Trophoblast cell (in vitro differentiated cells and primary cell): ENCODE measurements around the gene TEDC2.
A peak's percentile ranks its signal among the peaks of the same experiment; 100 is the strongest.

Experiments used
- DNase-seq, 2 donors: peaks; one replicate each; pipeline ENCODE4 v3.0.0-alpha.2; 2016
- H2AFZ ChIP-seq: 2 replicates; pipeline ENCODE4 v1.6.1; 2013; ENCODE audit warnings: low read length, moderate library complexity, mild to moderate bottlenecking; ENCODE audit not compliant: insufficient read depth, poor library complexity
- H2AK5ac ChIP-seq: 2 replicates; pipeline ENCODE4 v1.6.1; 2013; ENCODE audit warnings: mild to moderate bottlenecking, low read length
- H2BK120ac ChIP-seq: 2 replicates; pipeline ENCODE4 v1.6.1; 2013; ENCODE audit warnings: low read length, mild to moderate bottlenecking, moderate library complexity; ENCODE audit not compliant: insufficient read depth, poor library complexity
- H2BK12ac ChIP-seq: 2 replicates; pipeline ENCODE4 v1.6.1; 2013; ENCODE audit warnings: mild to moderate bottlenecking, low read length, moderate library complexity
- H2BK5ac ChIP-seq: 2 replicates; pipeline ENCODE4 v1.6.1; 2013; ENCODE audit warnings: low read length, low read depth, moderate library complexity, mild to moderate bottlenecking; ENCODE audit not compliant: poor library complexity
- H3K14ac ChIP-seq: 2 replicates; pipeline ENCODE4 v1.6.1; 2013; ENCODE audit warnings: mild to moderate bottlenecking, low read length
- H3K18ac ChIP-seq: 2 replicates; pipeline ENCODE4 v1.6.1; 2013; ENCODE audit warnings: mild to moderate bottlenecking, low read length
- H3K23ac ChIP-seq: 2 replicates; pipeline ENCODE4 v1.6.1; 2013; ENCODE audit warnings: low read length
- H3K27ac ChIP-seq: 2 replicates; pipeline ENCODE4 v1.5.1; 2013; ENCODE audit warnings: low read depth, mild to moderate bottlenecking, inconsistent platforms, low read length, moderate library complexity
- H3K27me3 ChIP-seq: 2 replicates; pipeline ENCODE4 v1.6.1; 2013; ENCODE audit warnings: inconsistent platforms, mild to moderate bottlenecking, low read length, moderate library complexity; ENCODE audit not compliant: insufficient read depth
- H3K36me3 ChIP-seq, 2 experiments: 1 replicate in 1 of 2; 2 replicates in 1 of 2; pipeline ENCODE4 v1.6.1; 2013; ENCODE audit warnings: low read length in 2 of 2, mild to moderate bottlenecking in 2 of 2, moderate library complexity in 1 of 2; ENCODE audit not compliant: insufficient read depth in 2 of 2, control insufficient read depth in 1 of 2
- H3K4ac ChIP-seq: 2 replicates; pipeline ENCODE4 v1.6.1; 2013; ENCODE audit warnings: low read depth, mild to moderate bottlenecking, low read length, moderate library complexity
- H3K4me1 ChIP-seq, 2 experiments: 1 replicate in 1 of 2; 2 replicates in 1 of 2; pipeline ENCODE4 v1.6.1; 2013; ENCODE audit warnings: low read length in 2 of 2, mild to moderate bottlenecking in 2 of 2, moderate library complexity in 1 of 2; ENCODE audit not compliant: insufficient read depth in 2 of 2, control insufficient read depth in 1 of 2
- H3K4me2 ChIP-seq: 2 replicates; pipeline ENCODE4 v1.6.1; 2013; ENCODE audit warnings: inconsistent platforms, mild to moderate bottlenecking, low read length, moderate library complexity
- H3K4me3 ChIP-seq: 2 replicates; pipeline ENCODE4 v1.5.1; 2013; ENCODE audit warnings: mild to moderate bottlenecking, low read depth, low read length, inconsistent platforms
- H3K79me1 ChIP-seq: one replicate; pipeline ENCODE4 v1.6.1; 2013; ENCODE audit warnings: low read length
- H3K79me2 ChIP-seq: 2 replicates; pipeline ENCODE4 v1.6.1; 2013; ENCODE audit warnings: low read length, mild to moderate bottlenecking; ENCODE audit not compliant: control insufficient read depth, insufficient read depth, poor library complexity
- H3K9ac ChIP-seq: 2 replicates; pipeline ENCODE4 v1.6.1; 2013; ENCODE audit warnings: mild to moderate bottlenecking, low read length
- H3K9me3 ChIP-seq: 2 replicates; pipeline ENCODE4 v1.6.1; 2013; ENCODE audit warnings: low read depth, mild to moderate bottlenecking, control low read depth, inconsistent platforms, low read length; ENCODE audit not compliant: insufficient read depth
- H4K12ac ChIP-seq: 2 replicates; pipeline ENCODE4 v1.6.1; 2013; ENCODE audit warnings: low read depth, mild to moderate bottlenecking, low read length, moderate library complexity
- H4K8ac ChIP-seq: 2 replicates; pipeline ENCODE4 v1.6.1; 2013; ENCODE audit warnings: low read depth, mild to moderate bottlenecking, low read length, moderate library complexity
- H4K91ac ChIP-seq: one replicate; pipeline ENCODE4 v1.6.1; 2013; ENCODE audit warnings: low read depth, mild to moderate bottlenecking, low read length, moderate library complexity
- WGBS: extraction: QIAGEN DNeasy Blood & Tissue Kit; methylation state at CpG from one replicate; pipeline ENCODE4 v1.1.7; 2013; ENCODE audit warnings: missing lambda C conversion rate; ENCODE audit not compliant: insufficient read length, insufficient coverage; ENCODE audit errors: extremely low coverage; 5-methylcytosine and 5-hydroxymethylcytosine counted together

Gene TEDC2

GRCh38 chr16:2475413-2476344, 15.8 kb downstream of the TEDC2 start:
- peaks cover 4% of the 10 kb centered on the region for H3K9me3 ChIP-seq
- WGBS = no CpG with 5 or more reads among the region's 55 CpGs

DNA sequence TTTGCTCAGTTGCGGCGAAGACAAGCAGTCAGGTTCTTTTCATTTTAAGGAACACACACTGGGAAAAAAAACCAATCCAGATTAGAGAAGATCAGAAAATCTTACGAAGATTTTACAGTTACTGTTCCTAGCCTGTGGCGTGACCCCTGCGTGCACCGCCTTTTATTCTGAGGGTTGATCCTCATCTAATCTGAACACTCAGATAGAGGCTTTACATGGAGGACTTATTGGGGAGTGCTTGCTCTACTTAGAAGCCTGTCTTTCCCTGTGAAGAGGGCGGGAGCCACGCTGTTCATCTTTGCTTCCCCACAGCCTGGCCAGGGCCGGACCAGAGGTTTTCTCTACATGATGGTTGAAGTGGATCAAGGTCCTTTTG, 16.4 kb downstream of the TEDC2 start:
- H2BK12ac ChIP-seq = no peak overlapping the region
- peaks cover 6% of the 10 kb centered on the region for H3K79me2 ChIP-seq
- no peak overlapping the region for H3K18ac ChIP-seq
- H3K79me1 ChIP-seq = peaks cover 5% of the 10 kb centered on the region
- no peak overlapping the region for H3K4me3 ChIP-seq
- no CpG with 5 or more reads among the region's 9 CpGs for WGBS
- no peak overlapping the region for H2BK120ac ChIP-seq
- no peak overlapping the region for H3K23ac ChIP-seq
- H3K4me1 ChIP-seq = peaks cover 20 to 23% of the 10 kb centered on the region in 2 experiments
- H3K9ac ChIP-seq = no peak overlapping the region
- H2AFZ ChIP-seq = no peak overlapping the region
- no peak overlapping the region for H3K4ac ChIP-seq
- no peak overlapping the region for H2AK5ac ChIP-seq
- H4K91ac ChIP-seq = no peak overlapping the region
- H3K36me3 ChIP-seq = no peaks in the 10 kb centered on the region
- no peak overlapping the region for H3K27ac ChIP-seq
- H3K4me2 ChIP-seq = no peak overlapping the region
- H3K27me3 ChIP-seq = peaks cover 28% of the 10 kb centered on the region
- peaks cover 4% of the 10 kb centered on the region for H3K9me3 ChIP-seq
- H4K12ac ChIP-seq = no peak overlapping the region
- H2BK5ac ChIP-seq = no peak overlapping the region
- no peak overlapping the region for H4K8ac ChIP-seq
- no peak overlapping the region for H3K14ac ChIP-seq
- no peak for DNase-seq

More at GRCh38 chr16:2475413-2476344, 15.8 kb downstream of the TEDC2 start:
- Histone ChIP-seq H3K14ac (peak overlapping the region; percentile 28), H3K36me3 (no peaks in the 10 kb centered on the region), H3K4me3 (peak overlapping the region; percentile 76), H3K18ac (peak overlapping the region; percentile 29), H3K27me3 (peaks cover 31% of the 10 kb centered on the region), H3K4me1 (peaks cover 22 to 24% of the 10 kb centered on the region in 2 experiments), H2AFZ (no peak overlapping the region), H3K23ac (no peak overlapping the region), H3K79me1 (peaks cover 5% of the 10 kb centered on the region), H3K27ac (no peak overlapping the region), H4K12ac (peak overlapping the region; percentile 56), H2BK120ac (no peak overlapping the region), H4K8ac (peak overlapping the region; percentile 26), H2AK5ac (no peak overlapping the region), H2BK5ac (no peak overlapping the region), H4K91ac (peak overlapping the region; percentile 65), H3K9ac (peak overlapping the region; percentile 72), H3K79me2 (peaks cover 6% of the 10 kb centered on the region), H2BK12ac (no peak overlapping the region), H3K4me2 (peak overlapping the region; percentile 97), H3K4ac (peak overlapping the region; percentile 4)
- DNase-seq = peak in 1 of 2 donors; percentile 50

GRCh38 chr16:2476741-2477140, 16.8 kb downstream of the TEDC2 start:
- Histone ChIP-seq H4K8ac (no peak overlapping the region), H2BK12ac (no peak overlapping the region), H3K79me2 (peaks cover 6% of the 10 kb centered on the region), H3K9ac (no peak overlapping the region), H3K4me2 (no peak overlapping the region), H2BK120ac (no peak overlapping the region), H4K91ac (no peak overlapping the region), H2AFZ (no peak overlapping the region), H3K14ac (no peak overlapping the region), H3K27me3 (peaks cover 24% of the 10 kb centered on the region), H4K12ac (no peak overlapping the region), H3K4ac (no peak overlapping the region), H3K36me3 (no peaks in the 10 kb centered on the region), H3K4me1 (peaks cover 16 to 19% of the 10 kb centered on the region in 2 experiments), H3K27ac (no peak overlapping the region), H3K18ac (no peak overlapping the region), H3K23ac (no peak overlapping the region), H2BK5ac (no peak overlapping the region), H3K9me3 (peaks cover 4% of the 10 kb centered on the region), H3K4me3 (no peak overlapping the region), H3K79me1 (peaks cover 5% of the 10 kb centered on the region), H2AK5ac (no peak overlapping the region)
- no peak for DNase-seq
- WGBS = no CpG with 5 or more reads among the region's 3 CpGs

DNA sequence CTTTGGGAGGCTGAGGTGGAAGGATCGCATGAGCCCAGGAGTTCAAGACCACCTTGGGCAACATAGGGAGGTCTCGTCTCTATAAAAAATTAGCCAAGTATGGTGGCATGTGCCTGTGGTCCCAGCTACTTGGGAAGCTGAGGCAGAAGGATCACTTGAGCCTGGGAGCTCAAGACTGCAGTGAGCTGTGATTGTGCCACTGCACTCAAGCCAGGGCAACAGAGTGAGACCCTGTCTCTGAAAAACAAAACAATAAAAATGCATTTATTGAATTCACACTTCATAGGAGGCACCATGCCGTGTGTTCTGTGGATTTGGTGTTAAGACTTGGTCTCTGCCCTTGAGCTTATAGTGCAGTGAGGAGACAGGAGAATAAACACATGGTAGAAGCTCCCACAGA, 17.4 kb downstream of the TEDC2 start:
- Histone ChIP-seq H2BK5ac (no peak overlapping the region), H2AFZ (no peak overlapping the region), H2AK5ac (no peak overlapping the region), H4K12ac (no peak overlapping the region), H3K36me3 (no peaks in the 10 kb centered on the region), H3K14ac (no peak overlapping the region), H3K4me3 (no peak overlapping the region), H4K91ac (no peak overlapping the region), H2BK12ac (no peak overlapping the region), H3K9me3 (peaks cover 6% of the 10 kb centered on the region), H3K23ac (no peak overlapping the region), H3K4me2 (no peak overlapping the region), H3K27me3 (peaks cover 18% of the 10 kb centered on the region), H4K8ac (no peak overlapping the region), H3K18ac (no peak overlapping the region), H3K4ac (no peak overlapping the region), H3K27ac (no peak overlapping the region), H2BK120ac (no peak overlapping the region), H3K9ac (no peak overlapping the region), H3K4me1 (peaks cover 16 to 18% of the 10 kb centered on the region in 2 experiments), H3K79me1 (peaks cover 5% of the 10 kb centered on the region), H3K79me2 (peaks cover 6% of the 10 kb centered on the region)
- WGBS = no CpG with 5 or more reads among the region's 3 CpGs
- no peak for DNase-seq
